CD14-positive monocyte (primary cell): Measurements from ENCODE around the gene RFX3. TPM values are rescaled to one million over a fixed set of nuclear protein-coding genes. Genes with fewer than 3 reads are reported as not detected.

ENCODE experiments used
- DNase-seq, 3 donors: peaks; one replicate each; pipeline ENCODE4 v3.0.0-alpha.2; 2011 to 2022
- H2AFZ ChIP-seq: 2 replicates; pipeline ENCODE4 v1.6.0; 2012; ENCODE audit warnings: mild to moderate bottlenecking, low read depth, low read length, inconsistent platforms; ENCODE audit not compliant: insufficient read depth, poor library complexity, severe bottlenecking
- H3K27ac ChIP-seq, 2 donors: 1 replicate in 1 of 2; 2 replicates in 1 of 2; pipeline ENCODE4 v1.5.1; 2012 to 2013; ENCODE audit warnings: low read length in 2 of 2, control low read depth in 1 of 2, inconsistent platforms in 1 of 2, low read depth in 1 of 2, mild to moderate bottlenecking in 1 of 2
- H3K27me3 ChIP-seq, 2 donors: one replicate each; pipeline versions ENCODE4 v1.6.0 to v1.6.1; 2011 to 2013; ENCODE audit warnings: low read length in 2 of 2; ENCODE audit not compliant: control insufficient read depth in 2 of 2, insufficient read depth in 2 of 2
- H3K36me3 ChIP-seq, 2 donors: replicated peaks in 1 of 2; 1 replicate in 1 of 2; 2 replicates in 1 of 2; pipeline versions ENCODE4 v1.5.1 to v1.6.1; 2012 to 2013; ENCODE audit warnings: low read length in 2 of 2, control low read depth in 1 of 2, inconsistent platforms in 1 of 2, mild to moderate bottlenecking in 1 of 2; ENCODE audit not compliant: insufficient read depth in 2 of 2, control insufficient read depth in 1 of 2
- H3K4me1 ChIP-seq, 2 donors: 1 replicate in 1 of 2; 2 replicates in 1 of 2; pipeline versions ENCODE4 v1.5.1 to v1.6.1; 2012 to 2013; ENCODE audit warnings: low read length in 2 of 2, control low read depth in 1 of 2, inconsistent platforms in 1 of 2, mild to moderate bottlenecking in 1 of 2, moderate library complexity in 1 of 2; ENCODE audit not compliant: insufficient read depth in 2 of 2, control insufficient read depth in 1 of 2
- H3K4me2 ChIP-seq: replicated peaks from 2 replicates; pipeline ENCODE3; 2012; ENCODE audit warnings: low read length, moderate library complexity, mild to moderate bottlenecking; ENCODE audit not compliant: poor library complexity, severe bottlenecking; ENCODE audit errors: extremely low read depth
- H3K4me3 ChIP-seq, 3 experiments: fragments of 200-600 bp in 1 of 3; sonication (generic) in 1 of 3; replicated peaks in 1 of 3; 1 replicate in 2 of 3; 2 replicates in 1 of 3; pipeline ENCODE4 v1.5.1; 2011 to 2013; ENCODE audit warnings: low read length in 3 of 3, mild to moderate bottlenecking in 3 of 3, control low read depth in 2 of 3, low read depth in 2 of 3, inconsistent platforms in 1 of 3, moderate library complexity in 1 of 3
- H3K79me2 ChIP-seq: 2 replicates; pipeline ENCODE4 v1.6.0; 2012; ENCODE audit warnings: mild to moderate bottlenecking, control low read depth, inconsistent platforms, low read length, moderate library complexity; ENCODE audit not compliant: insufficient read depth
- H3K9ac ChIP-seq: 2 replicates; pipeline ENCODE4 v1.6.0; 2017; ENCODE audit warnings: low read length, mild to moderate bottlenecking; ENCODE audit not compliant: insufficient read depth, poor library complexity, severe bottlenecking
- H3K9me3 ChIP-seq, 2 donors: replicated peaks in 1 of 2; 1 replicate in 1 of 2; 2 replicates in 1 of 2; pipeline versions ENCODE4 v1.5.1 to v1.6.1; 2012 to 2013; ENCODE audit warnings: low read length in 2 of 2, control low read depth in 1 of 2; ENCODE audit not compliant: control insufficient read depth in 1 of 2, insufficient read depth in 1 of 2
- H4K20me1 ChIP-seq: 2 replicates; pipeline ENCODE4 v1.6.0; 2012; ENCODE audit warnings: mild to moderate bottlenecking, low read length, control low read depth, moderate library complexity; ENCODE audit not compliant: insufficient read depth
- H3K27ac Mint-ChIP-seq, 7 donors: one replicate each; pipeline ENCODE4 v1.8.0; 2020; ENCODE audit warnings: mild to moderate bottlenecking in 7 of 7, mixed read lengths in 7 of 7, moderate library complexity in 6 of 7, inconsistent platforms in 2 of 7
- H3K27me3 Mint-ChIP-seq, 3 donors: one replicate each; pipeline ENCODE4 v1.8.0; 2021 to 2022; ENCODE audit warnings: low read depth in 3 of 3, mild to moderate bottlenecking in 3 of 3, mixed read lengths in 3 of 3, moderate library complexity in 3 of 3, inconsistent platforms in 1 of 3
- H3K36me3 Mint-ChIP-seq, 2 donors: one replicate each; pipeline ENCODE4 v1.8.0; 2020; ENCODE audit warnings: mixed read lengths in 2 of 2, inconsistent platforms in 1 of 2, mild to moderate bottlenecking in 1 of 2
- H3K4me1 Mint-ChIP-seq: one replicate; pipeline ENCODE4 v1.8.0; 2020; ENCODE audit warnings: mild to moderate bottlenecking, mixed read lengths
- H3K4me3 Mint-ChIP-seq, 2 donors: one replicate each; pipeline ENCODE4 v1.8.0; 2020; ENCODE audit warnings: mild to moderate bottlenecking in 2 of 2, mixed read lengths in 2 of 2, moderate library complexity in 1 of 2
- H3K9me3 Mint-ChIP-seq, 7 donors: one replicate each; pipeline ENCODE4 v1.8.0; 2020 to 2022; ENCODE audit warnings: mixed read lengths in 7 of 7, mild to moderate bottlenecking in 6 of 7, moderate library complexity in 6 of 7, inconsistent platforms in 2 of 7
- WGBS: methylation state at CpG from one replicate; pipeline ENCODE4 v1.1.5; 2013; ENCODE audit warnings: missing lambda C conversion rate; ENCODE audit not compliant: insufficient coverage; 5-methylcytosine and 5-hydroxymethylcytosine counted together
- intact Hi-C, 2 donors: fragments of 100-400 bp; cut with micrococcal nuclease; formaldehyde crosslinking; loops; one replicate each; pipeline versions ENCODE4 v1.15.0 to v1.15.1; 2023
- polyA plus RNA-seq, 3 donors: library from polyadenylated mRNA; depleted of rRNA in 1 of 3; unstranded in 2 of 3; stranded (reverse) in 1 of 3; fragments of 300-500 nt in 2 of 3; fragments of >200 nt in 1 of 3; fragmentation: Illumina TruSeq in 2 of 3; gene quantifications; 1 replicate in 2 of 3; 2 replicates in 1 of 3; pipeline ENCODE4 v1.2.3, GENCODE V29; 2012 to 2021
- TF ChIP-seq, protein P1 (sequence below): fragments of 200-600 bp; IDR thresholded peaks from one replicate; pipeline ENCODE4 v1.8.0; 2022; ENCODE audit warnings: antibody characterized with exemption, mild to moderate bottlenecking

Gene RFX3
- polyA plus RNA-seq, 3 donors, result 1.7 to 5.2 (median 3.2) TPM

DNA sequence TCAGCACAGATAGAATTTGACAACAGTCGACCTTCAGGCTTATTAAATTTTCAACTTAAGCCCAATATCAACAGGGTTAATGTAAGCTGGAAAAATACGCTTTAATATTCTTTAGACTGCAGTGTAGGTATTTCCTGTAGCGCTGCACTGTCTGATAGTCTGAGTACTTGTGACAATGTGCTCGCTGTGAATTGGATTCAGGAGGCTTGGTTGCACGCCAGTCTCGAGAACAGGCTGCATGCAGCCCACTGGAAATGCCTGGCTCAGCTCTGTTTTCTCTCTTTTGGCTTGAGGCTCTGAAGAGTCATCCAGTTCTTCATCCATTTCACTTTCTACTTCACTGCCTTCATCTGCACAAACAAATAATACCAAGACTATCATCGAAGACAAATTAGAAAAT is 300.9 kb downstream of the RFX3 start:
- no peaks in the 10 kb centered on the region for H4K20me1 ChIP-seq
- no peak overlapping the region for H2AFZ ChIP-seq
- Mint-ChIP-seq H3K4me1 (no peaks in the 10 kb centered on the region), H3K4me3 (no peak overlapping the region), H3K27ac (peak overlapping the region in 1 of 7 donors; percentile 6), H3K36me3 (peaks cover 0 to 5% of the 10 kb centered on the region in 2 donors), H3K27me3 (peaks cover 0 to 1% (median 0%) of the 10 kb centered on the region in 3 donors), H3K9me3 (no peaks in the 10 kb centered on the region)
- no peaks in the 10 kb centered on the region for H3K79me2 ChIP-seq
- H3K27ac ChIP-seq, result no peak overlapping the region
- WGBS, result 100% methylated on average over 4 of the region's 7 CpGs
- H3K4me2 ChIP-seq, result no peak overlapping the region
- no peaks in the 10 kb centered on the region for H3K27me3 ChIP-seq
- no peak for DNase-seq
- H3K4me1 ChIP-seq, result no peaks in the 10 kb centered on the region
- no peaks in the 10 kb centered on the region for H3K9me3 ChIP-seq
- H3K9ac ChIP-seq, result no peak overlapping the region
- intact Hi-C loops, result no loop called here
- H3K4me3 ChIP-seq, result no peak overlapping the region
- TF ChIP-seq, protein P1, sequence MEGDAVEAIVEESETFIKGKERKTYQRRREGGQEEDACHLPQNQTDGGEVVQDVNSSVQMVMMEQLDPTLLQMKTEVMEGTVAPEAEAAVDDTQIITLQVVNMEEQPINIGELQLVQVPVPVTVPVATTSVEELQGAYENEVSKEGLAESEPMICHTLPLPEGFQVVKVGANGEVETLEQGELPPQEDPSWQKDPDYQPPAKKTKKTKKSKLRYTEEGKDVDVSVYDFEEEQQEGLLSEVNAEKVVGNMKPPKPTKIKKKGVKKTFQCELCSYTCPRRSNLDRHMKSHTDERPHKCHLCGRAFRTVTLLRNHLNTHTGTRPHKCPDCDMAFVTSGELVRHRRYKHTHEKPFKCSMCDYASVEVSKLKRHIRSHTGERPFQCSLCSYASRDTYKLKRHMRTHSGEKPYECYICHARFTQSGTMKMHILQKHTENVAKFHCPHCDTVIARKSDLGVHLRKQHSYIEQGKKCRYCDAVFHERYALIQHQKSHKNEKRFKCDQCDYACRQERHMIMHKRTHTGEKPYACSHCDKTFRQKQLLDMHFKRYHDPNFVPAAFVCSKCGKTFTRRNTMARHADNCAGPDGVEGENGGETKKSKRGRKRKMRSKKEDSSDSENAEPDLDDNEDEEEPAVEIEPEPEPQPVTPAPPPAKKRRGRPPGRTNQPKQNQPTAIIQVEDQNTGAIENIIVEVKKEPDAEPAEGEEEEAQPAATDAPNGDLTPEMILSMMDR, result no peak
- no peaks in the 10 kb centered on the region for H3K36me3 ChIP-seq

DNA sequence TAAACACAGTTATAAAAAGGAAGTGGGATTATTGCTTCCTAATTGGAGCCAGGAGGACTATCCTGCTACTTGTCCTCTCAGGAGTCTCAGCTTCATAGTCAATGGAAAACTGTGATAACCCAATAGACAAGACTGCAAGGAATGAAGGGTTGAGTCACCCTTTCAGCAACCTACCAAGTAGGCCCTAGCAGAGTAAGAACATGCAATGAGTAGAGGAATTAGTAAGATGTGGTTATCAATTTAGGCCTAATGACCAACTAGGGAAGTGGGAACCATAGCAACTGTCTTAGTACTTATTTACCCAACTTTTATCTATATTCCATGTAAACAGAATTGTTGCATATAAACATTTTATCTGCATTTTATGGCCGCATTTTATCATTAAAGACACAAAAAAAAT is 310.1 kb downstream of the RFX3 start:
- TF ChIP-seq, protein P1, result no peak
- Histone ChIP-seq H3K9me3 (no peaks in the 10 kb centered on the region), H3K36me3 (no peaks in the 10 kb centered on the region), H2AFZ (no peak overlapping the region), H3K27me3 (no peaks in the 10 kb centered on the region), H3K27ac (no peak overlapping the region), H3K4me1 (no peaks in the 10 kb centered on the region), H3K79me2 (no peaks in the 10 kb centered on the region), H3K4me3 (no peak overlapping the region), H4K20me1 (no peaks in the 10 kb centered on the region), H3K4me2 (no peak overlapping the region), H3K9ac (no peak overlapping the region)
- Mint-ChIP-seq H3K4me1 (no peaks in the 10 kb centered on the region), H3K27ac (no peak overlapping the region), H3K9me3 (peaks cover 0 to 4% (median 0%) of the 10 kb centered on the region in 7 donors), H3K27me3 (peaks cover 0 to 2% (median 0%) of the 10 kb centered on the region in 3 donors), H3K4me3 (no peak overlapping the region), H3K36me3 (no peaks in the 10 kb centered on the region)
- intact Hi-C loops, result no loop called here
- DNase-seq, result no peak
- WGBS, result no CpG with 5 or more reads among the region's 1 CpG
